ENCODE results near the gene WSB2.

WSB2 gene

DNA sequence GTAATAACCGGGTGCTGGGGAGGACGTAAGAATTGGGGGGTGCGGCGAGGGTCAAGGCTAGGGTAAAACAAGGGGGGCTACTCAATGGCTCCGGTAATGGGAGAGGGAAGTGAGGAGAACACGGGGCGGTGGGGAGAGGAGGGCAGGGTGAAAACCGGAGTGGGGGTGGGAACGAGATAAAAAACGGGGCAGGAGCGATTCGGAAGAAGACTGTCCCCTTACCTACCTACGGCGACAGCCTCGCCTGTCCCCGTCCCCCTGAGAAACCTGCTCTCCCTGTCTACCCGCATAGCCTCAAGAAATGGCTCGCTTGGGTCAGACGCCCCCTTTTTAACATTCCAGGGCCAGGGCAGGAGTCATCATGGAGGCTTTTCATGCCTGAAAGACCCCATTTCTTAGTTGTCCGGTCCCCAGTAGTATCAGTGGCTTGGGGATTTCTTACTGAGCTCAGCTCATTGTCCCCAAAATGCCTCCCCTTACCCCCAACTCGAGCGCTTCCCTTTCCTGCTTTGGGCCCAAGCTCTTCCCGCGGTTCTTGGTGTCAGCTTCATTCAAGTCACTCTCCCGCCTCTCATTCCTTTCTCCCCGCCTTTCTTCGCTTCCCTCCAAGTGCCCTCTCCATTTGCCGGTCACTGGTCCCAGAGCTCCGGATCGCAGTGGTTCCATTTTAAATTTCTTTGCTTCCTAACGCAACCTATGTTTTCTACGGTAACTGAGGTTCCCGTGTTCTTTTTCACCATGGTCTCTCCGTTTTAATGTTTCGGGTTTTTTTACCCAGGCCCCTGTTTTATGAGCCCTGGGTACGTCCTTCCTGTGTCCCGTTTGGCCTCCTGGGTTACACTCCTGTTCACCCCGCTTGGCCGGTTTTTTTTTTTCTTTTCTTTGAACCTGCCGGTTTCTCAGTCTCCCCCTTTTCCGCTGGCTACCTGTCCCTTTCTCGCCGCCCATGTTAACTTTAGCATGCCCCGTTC is 1.2 kb upstream of the WSB2 start:
- DNase-seq: no peak

DNA sequence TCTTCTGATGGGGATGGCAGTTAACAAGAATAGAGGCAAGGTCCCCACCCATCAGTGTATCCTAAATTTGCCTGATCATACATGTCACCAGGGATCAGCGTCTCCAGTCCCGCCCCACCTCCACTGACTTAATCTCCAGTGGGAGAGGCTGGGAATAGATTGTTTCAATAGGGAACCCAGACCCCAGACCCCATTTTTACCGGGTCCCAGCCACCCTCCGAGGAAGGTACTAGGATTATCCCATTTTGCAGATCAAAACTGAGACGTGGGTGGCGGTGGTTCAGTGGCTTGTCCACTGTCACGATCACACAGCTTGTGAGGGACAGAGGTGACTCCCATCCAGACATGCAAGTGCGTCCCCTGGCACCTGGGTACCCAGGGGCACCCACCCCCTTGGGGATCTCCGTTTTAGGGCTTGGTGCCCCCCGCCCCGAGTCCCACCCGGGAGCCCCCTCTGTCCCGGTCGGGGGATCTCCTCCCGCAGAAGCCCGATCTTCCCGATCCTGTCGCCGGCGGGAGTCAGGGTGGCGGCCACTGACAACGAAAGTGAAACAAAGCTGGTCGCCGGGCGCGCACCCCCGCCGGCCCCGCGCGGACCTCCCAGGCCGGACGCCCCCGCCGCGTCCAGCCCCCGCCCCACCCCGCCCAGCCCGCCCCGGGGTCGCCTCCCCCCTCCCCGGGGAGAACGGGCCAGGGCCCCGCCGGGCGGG is 523 bp downstream of the WSB2 start:
- peak; percentile 20 for DNase-seq

DNA sequence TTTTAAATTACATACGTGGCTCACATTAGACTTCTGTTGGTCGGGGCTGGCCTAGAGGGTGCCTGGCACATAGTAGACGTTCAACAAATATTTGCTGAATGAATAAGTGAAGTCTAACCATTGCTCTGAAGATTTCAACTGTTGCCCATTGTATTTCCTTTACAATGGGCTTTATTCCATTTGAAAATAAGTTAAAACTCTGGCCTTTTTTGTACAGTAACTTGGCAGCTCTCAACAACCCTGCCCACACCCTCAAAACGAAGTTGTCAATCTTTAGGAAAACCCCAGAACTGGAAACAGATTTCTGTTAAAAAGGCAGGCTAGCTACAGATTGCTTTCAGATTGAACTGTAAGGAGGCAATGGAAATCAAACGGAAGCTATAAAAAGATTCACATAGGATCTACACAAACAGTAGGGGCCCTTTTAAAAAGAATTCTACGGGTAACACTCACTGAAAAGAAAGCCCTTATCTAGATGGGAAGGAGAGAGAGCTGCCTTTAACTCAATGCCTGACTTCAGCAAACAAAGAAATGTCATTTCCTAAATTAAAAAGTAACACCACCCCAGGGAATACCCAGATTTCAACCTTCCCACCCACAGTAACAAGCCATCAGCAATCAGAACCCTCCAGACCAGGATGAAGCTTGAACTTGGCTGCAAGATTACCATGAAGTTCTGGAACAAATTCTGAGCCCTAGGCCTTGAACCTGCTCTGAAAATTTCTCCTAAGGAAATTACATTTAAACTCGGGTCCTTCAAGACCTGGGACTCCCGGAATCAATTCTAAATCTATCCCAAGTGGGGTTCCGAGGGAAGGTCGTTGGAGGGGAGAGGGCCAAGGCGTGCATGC is 1.4 kb downstream of the WSB2 start:
- DNase-seq: no peak

GRCh38 chr12:118058881-118059280 is 2.1 kb downstream of the WSB2 start:
- no peak for DNase-seq

DNA sequence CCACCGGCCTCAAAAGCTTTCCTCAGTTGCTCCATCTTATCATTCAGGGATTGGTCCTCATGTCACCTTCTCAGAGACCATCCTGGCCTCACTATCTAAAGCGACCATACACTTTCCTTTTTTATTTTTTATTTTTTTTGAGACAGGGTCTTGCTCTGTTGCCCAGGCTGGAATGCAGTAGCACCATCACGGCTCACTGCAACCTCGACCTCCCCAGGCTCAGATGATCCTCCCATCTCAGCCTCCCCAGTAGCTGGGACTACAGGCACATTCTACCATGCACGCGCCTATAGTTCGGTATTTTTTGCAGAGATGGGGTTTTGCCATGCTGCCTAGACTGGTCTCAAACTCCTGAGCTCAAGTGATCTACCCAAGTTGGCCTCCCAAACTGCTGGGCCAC is 2.8 kb downstream of the WSB2 start:
- no peak for DNase-seq

GRCh38 chr12:118055865-118056773 is 4.9 kb downstream of the WSB2 start:
- DNase-seq: no peak

- peak; percentile 75 for DNase-seq
Measured at GRCh38 chr12:118055144-118055557, 5.8 kb downstream of the WSB2 start.

DNA sequence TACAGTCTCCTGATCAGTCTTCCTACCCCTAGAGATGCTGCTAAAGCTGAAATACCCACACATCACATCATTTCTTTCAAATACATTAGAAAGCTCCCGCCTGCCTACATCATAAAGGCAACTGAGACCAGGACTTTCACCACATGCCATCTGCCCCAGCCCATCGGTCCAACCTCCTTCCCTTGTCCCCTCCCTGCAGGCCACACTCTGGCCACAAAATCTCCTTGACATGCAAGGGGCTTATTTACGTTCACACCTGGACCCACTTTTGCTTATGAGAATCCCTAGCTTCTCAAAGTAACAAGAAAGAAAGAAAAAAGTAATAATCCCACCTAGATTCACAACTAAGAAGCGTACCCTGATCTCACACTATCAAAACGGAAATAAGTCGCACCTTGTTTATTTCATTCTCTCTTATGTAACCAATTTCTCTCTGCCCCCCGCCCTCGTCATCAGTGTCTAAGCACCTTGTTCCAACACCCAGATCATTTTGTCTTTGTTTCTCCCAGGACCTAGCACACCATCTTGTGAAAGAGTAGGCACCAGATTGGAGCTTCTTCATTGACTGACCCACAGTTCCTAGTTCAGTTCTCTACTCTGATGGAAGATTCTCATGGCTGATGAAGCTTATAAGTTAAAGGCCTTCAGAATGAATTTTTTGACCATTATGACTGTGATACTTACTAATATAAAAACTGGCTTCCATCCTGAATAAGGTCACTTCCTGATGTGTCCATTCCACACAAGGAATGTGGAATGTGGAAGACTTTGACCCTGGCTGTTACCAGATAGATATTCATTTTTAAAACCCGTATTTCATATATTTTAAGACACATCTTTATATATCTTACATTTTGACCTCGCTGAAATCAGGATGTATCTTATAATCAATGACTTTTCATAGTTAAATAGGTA is 7.7 kb downstream of the WSB2 start:
- no peak for DNase-seq

DNA sequence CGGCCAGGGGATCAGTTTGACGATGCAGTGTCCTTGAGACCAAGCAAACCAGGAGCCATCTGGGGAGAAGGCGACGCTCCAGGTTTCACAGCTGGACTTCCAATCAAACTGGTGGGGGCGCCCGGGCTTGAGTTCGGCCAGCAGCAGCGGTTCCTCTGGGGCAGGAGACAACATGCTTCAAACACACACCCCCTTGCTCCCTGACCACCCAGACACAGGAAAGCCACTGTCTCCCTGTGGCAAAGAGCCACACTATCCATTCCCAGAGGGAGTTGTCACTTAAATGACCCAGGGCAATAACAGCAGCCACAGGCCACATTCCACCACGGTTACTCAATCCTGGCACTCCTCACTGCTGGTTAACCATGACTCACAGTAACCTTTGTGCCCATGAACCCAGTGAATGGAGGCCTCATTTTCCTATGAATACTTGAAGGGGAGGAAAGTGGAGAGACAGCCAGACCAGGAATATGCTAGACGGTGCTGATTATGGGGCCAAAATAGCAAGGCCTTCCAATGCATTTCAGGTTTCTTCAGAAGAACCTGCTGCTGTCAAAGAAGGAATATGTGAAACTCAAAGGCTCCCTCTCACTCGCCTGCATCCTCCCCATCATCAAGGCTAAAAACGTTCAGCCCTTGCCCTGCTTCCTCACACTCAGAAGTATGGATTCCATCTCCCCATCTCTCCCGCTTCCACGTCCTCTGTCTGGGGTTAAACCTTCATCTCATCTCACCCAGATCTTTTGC is 8.5 kb downstream of the WSB2 start:
- DNase-seq: no peak

DNA sequence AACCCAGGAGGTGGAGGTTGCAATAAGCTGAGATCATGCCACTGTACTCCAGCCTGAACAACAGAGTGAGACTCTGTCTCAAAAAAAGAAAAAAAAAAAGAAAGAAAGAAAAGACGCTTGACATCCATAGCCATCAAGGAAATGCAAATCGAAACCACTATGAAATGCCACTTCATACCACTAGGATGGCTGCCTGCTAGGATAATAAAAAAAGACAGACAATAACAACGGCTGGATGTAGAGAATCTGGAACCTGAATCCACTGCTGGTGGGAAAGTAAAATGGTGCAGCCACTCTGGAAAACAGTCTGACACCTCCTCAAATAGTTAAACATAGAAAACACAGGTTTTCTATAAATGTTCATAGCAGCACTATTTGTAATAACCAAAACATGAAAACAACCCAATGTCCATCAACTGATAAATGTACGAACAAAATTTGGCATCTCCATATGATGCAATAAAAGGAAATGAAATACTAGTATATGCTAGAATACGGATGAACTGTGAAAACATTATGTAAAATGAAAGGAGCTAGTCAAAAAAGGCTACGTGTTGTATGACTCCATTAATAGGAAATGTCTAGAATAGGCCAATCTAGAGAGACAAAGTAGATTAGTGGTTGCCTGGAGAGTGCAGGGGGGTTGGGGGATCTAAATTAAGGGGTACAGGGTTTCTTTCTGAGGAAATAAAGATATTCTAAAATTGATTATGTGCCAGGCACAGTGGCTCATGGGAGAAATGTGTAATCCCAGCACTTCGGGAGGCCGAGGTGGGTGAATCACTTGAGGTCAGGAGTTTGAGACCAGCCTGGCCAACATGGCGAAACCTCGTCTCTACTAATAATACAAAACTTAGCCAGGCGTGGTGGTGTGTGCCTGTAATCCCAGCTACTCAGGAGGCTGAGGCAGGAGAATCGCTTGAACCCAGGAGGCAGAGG is 9.7 kb downstream of the WSB2 start:
- no peak for DNase-seq

- no peak for DNase-seq
Measured at GRCh38 chr12:118046430-118046829, 14.5 kb downstream of the WSB2 start.

DNA sequence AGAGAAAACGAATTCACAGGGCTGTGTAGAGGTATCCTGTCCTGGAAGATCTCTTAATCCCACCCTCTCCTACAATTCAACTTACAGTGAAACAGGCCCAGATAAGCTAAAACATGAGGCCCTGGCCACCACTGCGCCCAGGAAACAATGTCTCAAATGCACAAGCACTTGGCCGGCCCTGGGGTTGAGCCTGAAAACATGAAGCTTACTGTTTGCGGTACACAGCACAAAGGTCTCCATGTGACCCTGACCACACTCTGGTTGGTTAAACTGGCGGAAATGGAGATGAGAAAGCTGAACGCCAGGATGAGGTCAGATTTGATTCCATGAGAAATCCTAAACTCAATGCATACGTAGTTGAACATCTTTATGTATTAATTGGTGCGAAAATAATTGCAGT is 16.4 kb downstream of the WSB2 start:
- no peak for DNase-seq

GRCh38 chr12:118044075-118044474 is 16.9 kb downstream of the WSB2 start:
- no peak for DNase-seq

- DNase-seq: no peak
Measured at GRCh38 chr12:118042091-118042490, 18.9 kb downstream of the WSB2 start.

GRCh38 chr12:118038137-118038536 is 22.8 kb downstream of the WSB2 start:
- no peak for DNase-seq

GRCh38 chr12:118036672-118037411 is 24.1 kb downstream of the WSB2 start:
- no peak for DNase-seq

- no peak for DNase-seq
Measured at GRCh38 chr12:118035190-118036041, 25.6 kb downstream of the WSB2 start.
